NCI-H748 treated with DMSO at 0.1 percent for 48 hours (cell line): ENCODE data around the gene UCP3.

Experiments used
- DNase-seq: peaks from one replicate; lab custom pipeline; 2025; lab: John Stamatoyannopoulos, UW

The UCP3 gene

DNA sequence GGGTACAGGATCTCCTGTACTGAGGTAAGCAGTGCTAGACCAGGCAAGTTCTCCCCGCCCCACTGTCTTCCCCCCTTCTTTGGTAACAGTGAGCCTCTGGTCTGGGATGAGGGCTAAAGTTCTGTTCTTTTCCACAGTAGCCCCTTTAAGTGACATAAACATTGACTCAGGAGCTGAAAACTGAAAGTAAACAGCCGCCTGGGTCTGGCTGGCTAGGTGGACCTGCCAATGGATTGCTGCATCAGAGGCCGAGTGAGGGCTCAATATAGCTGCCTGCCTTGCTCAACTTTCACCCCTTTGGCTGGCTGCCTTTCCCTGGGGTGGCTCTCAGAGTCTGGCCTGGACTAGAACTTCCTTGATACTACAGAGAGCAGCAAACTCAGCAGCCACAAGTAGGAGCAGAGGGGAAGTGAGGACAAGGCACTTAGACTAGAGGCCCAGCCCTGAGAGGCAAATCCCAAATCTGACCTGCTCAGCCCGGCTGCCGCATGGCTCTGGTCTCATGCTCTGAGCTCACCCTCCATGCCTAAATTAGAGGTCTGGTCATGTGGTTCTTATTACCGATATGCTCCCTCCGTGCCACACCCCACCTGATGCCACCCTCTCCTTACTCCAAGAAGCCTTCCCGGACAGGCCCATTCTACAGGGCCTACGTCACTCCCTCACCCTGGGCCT is 9.6 kb upstream of the UCP3 start:
- no peak for DNase-seq

DNA sequence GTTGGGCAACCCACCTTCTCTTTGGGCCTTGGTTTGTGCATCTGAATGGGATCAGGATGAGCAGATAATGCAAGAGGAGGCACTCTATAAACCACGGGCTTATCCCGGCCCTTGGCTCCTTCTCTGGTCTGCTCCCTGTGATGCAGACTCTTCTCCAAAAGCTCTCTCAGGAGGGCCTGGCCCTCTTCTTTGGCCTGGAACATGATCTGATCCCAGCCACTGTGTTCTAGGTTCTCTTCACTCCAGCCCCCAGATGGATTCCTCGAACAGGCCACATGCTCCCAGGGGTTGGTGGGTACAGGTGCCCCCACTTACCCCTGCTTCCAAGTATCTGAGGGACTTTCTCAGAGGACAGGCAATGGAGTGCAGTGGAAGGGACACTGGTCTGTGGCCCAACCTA is 8.7 kb upstream of the UCP3 start:
- no peak for DNase-seq

DNA sequence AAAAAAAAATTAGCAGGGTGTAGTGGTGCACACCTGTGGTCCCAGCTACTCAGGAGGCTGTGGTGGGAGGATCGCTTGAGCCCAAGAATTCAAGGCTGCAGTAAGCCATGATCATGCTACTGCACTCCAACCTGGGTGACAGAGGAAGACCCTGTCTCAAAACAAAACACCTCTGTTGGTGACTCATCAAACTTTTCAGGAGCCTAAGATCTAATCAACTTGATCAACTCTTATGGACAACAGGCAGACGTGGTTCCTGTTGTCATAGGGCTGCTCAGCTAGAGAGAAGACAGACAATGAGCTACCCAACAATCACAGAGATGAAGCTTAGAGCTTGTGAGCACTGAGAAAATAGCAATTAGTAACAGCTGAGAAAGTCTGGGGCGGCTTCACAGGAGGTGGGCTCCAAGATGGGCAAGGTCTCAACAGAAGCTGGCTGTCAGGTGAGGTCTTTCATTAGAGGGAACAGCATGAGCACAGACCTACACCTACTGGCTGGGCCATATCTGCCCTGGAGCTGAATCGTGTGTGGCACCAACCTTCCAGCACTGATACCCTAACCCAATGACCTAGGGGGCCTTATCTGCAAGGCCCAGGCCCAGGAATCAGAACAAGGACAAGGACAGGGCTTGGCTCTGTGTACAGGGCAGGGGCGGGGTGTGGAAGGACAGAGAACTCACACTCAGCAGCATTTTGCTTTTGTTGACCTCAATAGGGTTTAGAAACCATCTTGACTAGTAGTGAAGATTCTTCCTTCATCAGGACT is 7.2 kb upstream of the UCP3 start:
- DNase-seq = no peak

DNA sequence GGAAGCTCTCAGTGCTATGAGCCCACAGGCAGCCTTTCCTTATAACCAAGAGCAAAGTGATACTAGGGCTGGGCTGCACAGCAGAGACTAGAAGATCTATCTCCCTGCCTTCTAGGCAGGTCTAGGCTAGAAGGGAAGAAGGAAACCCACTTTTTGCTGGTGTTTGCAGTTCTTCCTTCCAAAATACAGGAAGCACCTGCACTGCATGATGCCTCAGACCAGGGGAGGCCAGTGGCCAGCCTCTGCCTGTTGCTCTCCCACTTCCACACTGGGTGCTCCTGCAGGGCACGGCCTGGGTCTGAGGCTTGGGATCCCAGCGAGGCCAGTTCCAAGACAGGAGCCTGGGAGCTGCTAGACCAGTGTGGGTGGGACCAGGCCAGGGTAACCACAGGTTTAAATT is 6.0 kb upstream of the UCP3 start:
- no peak for DNase-seq

DNA sequence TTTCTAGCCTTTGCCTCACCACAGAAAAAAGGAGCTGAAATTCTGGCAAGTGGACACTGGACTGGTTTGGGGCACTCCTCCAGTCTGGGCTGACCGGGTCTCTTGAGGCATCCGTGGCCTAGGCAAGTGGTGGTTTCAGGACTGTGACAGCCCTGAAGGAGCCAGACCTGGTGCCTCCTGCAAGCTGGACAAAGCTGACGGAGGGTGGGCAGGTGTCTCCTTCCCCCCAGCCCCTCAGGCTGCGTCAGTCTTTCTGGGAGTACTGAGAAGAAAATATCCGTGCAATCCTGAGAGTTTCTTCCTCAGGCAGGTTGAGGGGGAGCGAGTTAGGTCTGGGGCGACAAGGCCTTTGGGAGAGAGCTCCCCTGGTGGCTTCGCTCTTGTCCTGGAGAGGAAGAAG is 4.3 kb upstream of the UCP3 start:
- no peak for DNase-seq

DNA sequence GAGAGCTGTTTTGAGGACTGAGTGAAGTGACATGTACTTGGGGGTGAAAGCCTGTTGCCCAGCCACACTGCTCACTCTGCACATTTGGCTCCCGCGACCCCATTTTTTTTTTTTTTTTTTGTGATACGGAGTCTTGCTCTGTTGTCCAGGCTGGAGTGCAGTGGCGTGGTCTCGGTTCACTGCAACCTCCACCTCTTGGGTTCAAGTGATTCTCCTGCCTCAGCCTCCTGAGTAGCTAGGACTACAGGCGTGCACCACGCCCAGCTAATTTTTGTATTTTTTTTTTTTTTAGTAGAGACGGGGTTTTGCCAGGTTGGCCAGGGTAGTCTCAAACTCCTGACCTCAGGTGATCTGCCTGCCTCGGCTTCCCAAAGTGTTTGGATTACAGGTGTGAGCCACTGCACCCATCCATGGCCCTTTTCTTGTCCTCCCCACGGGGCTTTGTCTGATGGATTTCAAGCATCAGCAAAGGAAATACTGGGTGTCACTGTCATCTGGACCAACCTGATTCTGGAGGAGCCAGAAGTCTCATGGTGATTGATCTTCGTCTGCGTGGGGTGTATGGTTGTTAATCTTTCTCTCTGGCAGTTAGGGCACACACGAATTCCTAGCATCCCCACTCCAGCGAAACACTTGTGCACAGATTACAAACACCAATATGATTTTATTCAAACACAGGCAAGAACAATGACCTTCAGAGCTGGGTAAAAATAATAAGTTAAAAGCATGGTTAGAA is 3.4 kb upstream of the UCP3 start:
- no peak for DNase-seq

DNA sequence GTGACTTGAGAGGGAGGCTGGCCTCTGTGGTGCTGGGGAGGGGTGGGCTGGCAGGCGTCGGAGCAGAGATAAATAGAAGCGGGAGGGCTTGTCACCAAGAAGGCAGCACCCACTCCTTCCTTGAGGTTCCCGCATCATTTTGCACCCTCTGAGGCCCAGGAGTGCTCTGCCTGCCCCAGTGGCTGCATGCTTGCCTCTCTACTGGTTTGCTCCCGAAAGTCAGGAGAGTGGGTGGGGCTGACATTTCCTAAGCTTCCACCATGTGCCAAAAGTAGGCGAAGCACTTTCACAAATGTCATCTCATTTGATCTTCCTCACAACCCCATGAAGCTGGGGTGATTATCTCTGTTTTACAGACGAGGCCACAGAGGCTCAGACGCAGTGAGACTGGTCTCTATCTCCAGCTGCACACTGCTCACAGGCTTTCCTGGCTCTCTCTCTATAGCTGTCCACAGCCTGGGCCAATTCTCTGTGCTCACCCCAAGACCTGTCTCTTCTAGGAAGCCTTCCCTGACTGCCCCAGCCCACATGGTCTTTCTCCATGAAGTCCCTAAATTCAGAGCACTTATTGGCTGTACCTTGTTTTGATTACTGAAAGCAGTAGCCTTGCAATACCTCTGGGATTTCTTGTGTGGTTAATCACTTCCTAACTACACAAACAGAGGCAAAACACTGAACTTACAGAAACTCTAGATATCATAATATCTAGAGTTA is 2.6 kb upstream of the UCP3 start:
- DNase-seq = no peak

DNA sequence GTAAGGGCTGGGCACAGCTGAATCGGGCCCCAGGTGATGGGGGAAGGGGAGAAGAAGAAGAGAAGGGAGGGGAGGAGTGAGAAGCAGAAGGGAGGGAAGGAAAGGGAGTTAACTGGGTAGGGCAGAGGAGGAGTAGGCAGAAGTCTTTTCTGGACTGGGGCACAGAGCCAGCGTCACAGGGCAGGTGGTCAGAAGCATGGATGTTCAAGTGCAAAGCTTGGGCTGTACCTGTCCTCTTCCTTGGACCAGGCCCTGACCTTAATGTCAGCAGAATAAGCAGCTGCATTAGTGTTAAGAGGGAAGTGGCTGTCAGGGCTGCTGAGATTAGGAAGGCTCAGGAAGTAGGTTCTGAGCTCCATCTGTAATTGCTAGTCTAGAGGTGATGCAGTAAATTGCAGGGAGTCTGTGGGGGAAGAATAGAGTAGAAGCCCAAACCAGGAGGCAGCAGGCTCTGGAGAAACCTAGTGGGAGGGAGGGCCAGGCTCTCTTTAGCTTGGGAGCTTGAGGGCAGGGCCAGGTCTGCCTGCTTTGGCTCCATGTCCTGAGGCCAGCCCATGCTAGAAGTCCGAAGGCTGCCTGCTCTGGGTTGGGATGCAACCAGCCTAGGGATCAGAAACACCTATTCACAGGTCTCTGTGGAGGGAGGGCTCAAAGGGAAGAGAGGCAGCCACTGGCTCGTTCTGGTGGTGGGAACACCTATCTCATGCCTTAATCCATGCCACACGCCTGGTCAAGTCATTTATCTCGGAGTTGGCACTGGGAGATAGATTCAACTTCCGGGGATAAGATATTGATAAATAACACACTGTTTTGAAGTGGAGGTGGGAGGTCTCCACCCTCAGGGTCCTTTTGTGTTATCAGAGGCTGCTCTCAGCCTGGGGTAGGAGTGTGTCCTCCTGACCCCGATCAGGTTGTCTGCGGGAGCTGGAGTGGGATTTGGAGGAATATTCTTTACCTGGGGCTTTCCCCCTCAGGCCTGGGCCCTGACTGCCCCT is 1.7 kb upstream of the UCP3 start:
- DNase-seq = no peak

DNA sequence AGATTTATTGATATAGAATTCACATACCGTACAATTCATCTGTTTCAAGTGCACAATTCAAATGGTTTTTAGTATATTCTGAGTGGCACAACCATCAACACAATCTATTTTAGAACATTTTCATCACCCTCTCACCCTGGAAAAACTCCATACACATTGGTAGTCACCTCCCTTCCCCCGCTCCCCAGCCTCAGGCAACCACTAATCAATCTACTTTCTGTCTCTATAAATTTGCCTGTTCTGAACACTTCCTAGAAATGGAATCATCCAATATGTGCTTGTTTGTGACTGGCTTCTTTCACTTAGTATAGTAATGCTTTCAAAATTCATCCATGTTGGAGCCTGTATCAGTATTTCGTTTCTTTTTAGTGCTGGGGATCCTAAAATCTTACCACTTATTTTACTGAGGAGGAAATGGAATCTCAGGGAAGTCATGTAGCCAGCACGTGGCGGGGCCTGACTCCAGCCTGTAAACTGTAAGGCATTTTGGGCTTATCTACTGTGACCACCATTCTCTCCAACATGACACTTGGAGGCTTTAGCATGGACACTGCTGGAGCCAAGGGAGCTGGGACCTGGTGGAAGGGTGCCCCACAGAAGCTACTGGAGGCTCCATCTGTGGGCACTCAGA is 905 bp upstream of the UCP3 start:
- DNase-seq = no peak

DNA sequence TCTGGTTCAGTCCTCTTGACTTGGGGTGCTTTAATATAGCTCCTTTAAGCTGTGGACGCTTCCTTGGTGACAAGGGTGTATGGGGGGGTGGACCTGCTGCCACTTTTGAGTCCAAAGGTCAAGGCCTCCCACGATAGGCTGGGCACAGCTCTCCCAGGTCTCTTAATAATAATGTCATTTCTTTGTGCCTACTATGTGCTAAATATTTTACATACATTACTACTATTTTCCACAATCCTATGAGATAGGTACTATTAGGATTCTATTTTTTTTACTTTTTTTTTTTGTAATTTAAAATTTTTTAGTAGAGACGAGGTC is 304 bp upstream of the UCP3 start:
- DNase-seq = no peak

DNA sequence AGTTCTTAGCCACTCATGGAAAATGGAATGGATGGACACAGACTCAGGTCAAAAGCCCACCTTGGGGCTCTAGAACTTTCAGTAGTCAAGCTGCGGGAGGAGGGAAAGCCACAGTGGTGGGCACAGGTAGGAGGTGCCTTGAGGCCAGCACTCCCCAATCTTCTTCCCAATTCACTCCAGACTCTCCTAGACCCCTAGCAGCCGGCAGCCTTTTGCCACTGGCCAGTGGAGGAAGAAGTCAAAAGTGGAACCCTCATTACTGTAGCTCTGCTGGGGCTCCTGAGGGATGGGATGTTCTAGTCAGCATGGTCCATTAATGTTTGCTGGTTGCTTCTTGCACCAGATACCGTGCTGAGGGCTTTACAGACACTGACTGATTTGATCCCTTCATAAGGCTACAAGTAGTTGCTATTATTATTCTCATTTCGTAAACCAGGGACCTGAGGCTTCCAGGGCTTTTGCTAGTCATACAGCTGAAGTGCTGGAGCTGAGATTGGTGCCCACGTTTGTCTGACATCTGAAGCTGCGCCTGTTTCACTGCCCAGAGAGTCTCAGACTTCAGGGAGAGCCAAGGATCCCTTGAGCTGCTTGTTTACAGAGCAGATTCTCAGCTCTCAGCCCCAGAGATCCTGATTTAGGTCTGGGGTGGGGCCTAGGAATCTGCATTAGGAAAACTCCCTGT is 1.1 kb downstream of the UCP3 start:
- DNase-seq = no peak

DNA sequence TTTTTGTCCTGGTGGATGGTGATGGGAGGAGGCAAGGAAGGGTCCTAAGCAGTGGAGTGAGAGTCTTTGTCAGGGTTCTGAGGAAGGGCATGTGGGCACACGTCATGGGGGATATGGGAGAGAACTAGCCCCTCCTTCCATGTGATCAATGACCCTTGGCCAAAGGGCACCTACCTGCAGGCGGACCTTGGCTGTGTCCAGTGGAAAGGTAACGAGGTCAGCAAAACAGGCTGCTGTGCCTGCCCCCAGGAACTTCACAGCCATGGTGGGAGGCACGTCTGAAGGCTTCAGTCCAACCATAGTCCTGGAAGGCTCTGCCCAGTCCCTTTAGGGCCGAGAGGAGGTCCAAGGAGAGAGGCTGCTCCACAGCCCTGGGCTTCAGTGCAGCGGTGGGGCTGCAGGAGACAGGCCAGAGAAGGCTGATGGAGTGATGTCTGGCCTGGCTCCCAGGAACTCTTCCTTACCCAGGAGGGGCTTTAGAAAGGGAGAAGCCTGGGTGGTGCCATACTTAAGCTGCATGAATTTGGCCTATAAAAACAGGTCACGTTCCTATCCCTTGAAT is 2.1 kb downstream of the UCP3 start:
- DNase-seq = no peak

DNA sequence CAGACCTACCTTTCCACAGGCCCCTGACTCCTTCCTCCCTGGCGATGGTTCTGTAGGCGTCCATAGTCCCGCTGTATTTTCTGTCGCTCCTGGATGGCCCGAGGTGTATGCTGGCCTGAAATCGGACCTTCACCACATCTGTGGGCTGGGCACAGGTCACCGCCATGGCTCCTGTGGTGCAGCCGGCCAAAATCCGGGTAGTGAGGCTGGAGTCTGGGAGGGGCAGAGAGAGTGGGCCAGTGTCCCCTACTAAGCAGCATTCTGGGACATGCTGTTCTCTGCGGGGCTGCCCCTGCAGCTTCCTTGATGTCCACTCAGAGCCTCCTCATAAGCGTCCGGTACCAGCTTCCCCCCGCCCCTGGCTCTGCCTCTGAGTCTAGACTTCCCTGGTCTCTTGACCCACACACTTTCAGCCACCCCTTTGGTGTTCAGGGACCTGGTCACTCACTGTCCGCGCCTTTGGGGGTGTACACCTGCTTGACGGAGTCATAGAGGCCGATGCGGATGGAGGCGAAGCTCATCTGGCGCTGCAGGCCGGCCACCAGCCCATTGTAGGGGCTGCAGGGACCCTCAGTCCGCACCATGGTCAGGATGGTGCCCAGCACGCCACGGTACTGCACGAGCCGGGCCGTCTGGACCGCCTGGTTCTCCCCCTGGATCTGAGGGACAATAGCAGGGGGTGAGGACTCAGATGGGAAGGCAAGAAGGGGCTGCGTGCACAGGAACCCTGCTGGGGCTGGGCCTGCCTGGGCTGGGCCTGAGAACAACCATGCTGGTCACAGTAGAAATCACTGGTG is 3.0 kb downstream of the UCP3 start:
- DNase-seq = no peak

DNA sequence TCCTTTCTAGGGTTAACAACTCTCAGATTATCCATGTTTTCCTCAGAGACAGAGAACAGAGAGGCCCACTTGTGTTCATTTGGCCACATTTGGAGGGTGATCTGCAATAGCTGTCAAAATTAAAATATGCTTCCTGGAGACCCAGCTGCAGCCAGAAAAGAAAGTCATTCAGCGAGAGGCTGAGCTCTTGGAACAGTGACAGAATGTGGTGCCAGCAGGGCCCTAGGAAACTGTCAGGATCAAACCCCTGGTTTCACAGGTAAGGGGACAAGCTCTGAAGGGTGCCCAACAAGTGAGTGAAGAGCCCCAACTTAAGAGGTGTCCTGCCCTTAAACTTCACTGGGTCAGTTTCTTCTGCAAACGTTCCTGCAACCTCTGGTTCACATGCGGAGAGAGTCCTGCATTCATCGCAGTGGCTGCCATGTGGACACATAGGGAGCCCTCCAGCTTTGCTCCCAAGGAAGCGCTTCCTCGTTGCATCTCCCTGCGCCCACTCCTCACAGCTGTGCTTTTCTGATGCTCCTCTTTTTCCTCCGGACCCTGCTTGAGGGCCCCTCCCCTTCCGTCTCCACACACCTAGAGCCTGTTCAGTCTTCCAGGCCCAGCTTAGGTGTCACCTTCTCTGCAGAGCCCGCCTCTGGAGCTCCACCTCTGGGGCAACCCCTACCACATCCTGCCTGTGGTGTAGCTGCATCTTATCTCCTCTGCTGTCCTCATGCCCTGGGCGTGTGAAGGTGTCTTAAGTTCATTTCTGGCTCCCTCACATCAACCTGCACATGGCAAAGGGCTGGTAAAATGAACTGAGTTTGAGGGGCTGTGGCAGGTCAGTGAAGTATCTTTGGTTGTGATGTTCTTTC is 3.9 kb downstream of the UCP3 start:
- no peak for DNase-seq

DNA sequence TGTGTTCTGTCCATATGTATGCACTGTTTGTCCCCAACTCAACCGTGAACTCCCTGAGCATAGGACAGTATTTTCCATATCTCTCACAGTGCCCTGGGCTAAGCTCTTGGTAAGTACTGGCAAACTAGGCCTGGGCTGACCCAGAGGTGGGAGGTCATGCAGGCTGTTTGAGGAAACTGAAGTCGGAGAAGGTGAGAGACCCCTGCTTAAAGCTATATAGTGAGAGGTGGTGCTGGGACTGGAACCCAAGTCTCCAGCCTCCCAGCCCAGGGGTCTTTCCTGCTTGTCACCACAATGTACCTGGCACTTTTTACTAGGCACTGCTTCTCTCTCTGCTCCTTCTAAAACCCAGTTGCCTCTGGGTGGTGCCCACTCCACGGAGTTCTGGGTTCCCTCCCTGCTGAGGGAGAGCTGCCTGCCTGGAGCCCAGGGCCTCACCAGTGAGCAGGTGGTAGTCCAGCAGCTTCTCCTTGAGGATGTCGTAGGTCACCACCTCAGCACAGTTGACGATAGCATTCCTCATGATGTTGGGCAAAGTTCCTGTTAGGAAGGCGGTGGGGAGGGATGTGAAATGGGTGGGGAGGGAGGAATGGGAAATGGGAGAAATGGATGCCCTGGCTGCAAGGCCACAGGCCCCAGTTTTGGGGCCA is 4.7 kb downstream of the UCP3 start:
- DNase-seq = no peak

DNA sequence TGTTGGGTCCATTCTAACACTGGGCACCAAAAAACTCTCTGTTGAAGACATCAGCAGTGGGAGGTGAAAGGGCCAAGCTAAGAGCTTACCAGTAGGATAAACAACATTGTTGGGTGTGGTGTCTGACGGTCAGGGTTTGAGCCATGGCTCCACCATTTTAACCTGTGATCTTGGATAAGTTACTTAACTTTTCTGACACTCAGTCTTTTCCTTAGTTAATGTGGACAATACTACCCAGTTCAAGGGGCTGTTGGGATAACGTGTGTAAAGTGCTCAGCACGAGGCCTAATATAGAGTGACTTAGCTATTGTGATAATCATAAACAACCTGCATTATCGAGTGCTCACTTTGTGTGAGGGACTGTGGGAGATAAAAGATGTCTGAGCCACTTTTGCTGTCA is 6.1 kb downstream of the UCP3 start:
- no peak for DNase-seq

DNA sequence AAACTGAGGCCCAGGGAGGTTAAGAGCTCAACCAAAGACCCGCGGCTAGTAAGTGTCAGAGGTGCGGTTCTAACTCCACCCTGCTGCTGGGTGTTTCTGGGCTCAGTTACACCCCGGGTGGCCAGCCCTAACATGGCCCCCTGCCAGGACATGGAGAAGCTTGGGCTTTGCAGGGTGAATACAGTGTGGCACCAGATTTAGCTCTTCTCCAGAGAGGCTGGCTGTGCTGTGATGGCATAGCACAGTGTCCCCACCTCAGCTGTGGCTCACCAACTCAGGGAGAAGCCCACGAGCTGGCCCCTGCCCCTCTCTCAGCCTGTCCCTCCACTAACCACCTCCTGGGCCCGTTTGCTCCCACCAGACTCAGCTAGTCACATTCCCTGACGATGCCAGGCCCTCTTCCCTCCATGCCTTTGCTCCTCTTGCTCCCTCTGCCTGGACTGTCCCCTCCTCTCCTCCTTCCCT is 7.0 kb downstream of the UCP3 start:
- no peak for DNase-seq
